Mesendoderm (in vitro differentiated cells): Measurements from ENCODE around the gene TIMM8A. TPM values are rescaled to one million over a fixed set of nuclear protein-coding genes. Genes with fewer than 3 reads are reported as not detected.

Experiments used
- small RNA-seq: library from polyadenylated mRNA; stranded (forward); fragments of <200 nt; extraction: miRNeasy Mini kit (QIAGEN cat#:217004); gene quantifications from one replicate; pipeline ENCODE3, GENCODE V24; 2013; ENCODE audit not compliant: insufficient read depth

The TIMM8A gene

Small RNA genes within 50 kb of the gene (small RNA-seq; reads per million reads assigned to genes)
- not detected for gene RNU6-934P
